SU-DHL-6 (cell line): ENCODE data around the gene GON4L.

Experiments used
- EZH2phosphoT487 ChIP-seq: fragments of 200-600 bp; sonication (generic), shearing (Covaris generic); conservative IDR thresholded peaks from 2 replicates; pipeline ENCODE4 v1.6.1; 2018; ENCODE audit warnings: mild to moderate bottlenecking, antibody characterized with exemption, low read length, moderate library complexity, mixed read lengths
- TF ChIP-seq, protein P1 (sequence below): fragments of 200-600 bp; sonication (generic); IDR thresholded peaks from one replicate; pipeline ENCODE4 v1.5.1; 2017; ENCODE audit warnings: antibody characterized with exemption, mild to moderate bottlenecking, low read length, moderate library complexity; ENCODE audit not compliant: insufficient read depth, poor library complexity, severe bottlenecking

DNA sequence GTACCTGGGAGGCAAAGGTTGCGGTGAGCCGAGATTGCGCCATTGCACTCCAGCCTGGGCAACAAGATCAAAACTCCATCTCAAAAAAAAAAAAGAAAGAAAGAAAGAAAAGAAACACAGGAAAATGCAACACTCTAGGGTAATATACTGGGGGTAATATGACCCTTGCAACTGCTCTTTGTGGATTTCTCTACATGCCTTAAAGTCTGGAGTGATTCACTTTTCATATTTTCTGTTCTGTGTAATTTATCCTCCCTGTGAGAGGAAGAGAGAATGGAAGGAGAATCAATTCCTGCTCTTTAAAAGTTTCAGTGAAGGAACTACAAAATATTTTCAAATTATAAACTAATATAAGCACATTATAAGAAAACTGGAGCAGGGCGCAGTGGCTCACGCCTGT is 31.5 kb upstream of the GON4L start:
- TF ChIP-seq, protein P1, sequence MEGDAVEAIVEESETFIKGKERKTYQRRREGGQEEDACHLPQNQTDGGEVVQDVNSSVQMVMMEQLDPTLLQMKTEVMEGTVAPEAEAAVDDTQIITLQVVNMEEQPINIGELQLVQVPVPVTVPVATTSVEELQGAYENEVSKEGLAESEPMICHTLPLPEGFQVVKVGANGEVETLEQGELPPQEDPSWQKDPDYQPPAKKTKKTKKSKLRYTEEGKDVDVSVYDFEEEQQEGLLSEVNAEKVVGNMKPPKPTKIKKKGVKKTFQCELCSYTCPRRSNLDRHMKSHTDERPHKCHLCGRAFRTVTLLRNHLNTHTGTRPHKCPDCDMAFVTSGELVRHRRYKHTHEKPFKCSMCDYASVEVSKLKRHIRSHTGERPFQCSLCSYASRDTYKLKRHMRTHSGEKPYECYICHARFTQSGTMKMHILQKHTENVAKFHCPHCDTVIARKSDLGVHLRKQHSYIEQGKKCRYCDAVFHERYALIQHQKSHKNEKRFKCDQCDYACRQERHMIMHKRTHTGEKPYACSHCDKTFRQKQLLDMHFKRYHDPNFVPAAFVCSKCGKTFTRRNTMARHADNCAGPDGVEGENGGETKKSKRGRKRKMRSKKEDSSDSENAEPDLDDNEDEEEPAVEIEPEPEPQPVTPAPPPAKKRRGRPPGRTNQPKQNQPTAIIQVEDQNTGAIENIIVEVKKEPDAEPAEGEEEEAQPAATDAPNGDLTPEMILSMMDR, result no peak
- no peak for TF ChIP-seq EZH2phosphoT487
